ENCODE data around the gene M1AP. TPM values are rescaled to one million over a fixed set of nuclear protein-coding genes. Genes with fewer than 3 reads are reported as not detected.

Gene M1AP
- polyA plus RNA-seq, 1 donor (not counting 4 experiments of a cell fraction or from before 2014, with no cell fraction given): 0.21 TPM

GRCh38 chr2:74620671-74621070, 27.5 kb downstream of the M1AP start:
- H3K4me1 ChIP-seq (ENCODE audit: control insufficient read depth, extremely low read depth, insufficient read depth, low read length): no peaks in the 10 kb centered on the region
- DNase-seq (ENCODE audit: low read depth, low spot score): no peak
- H3K4me2 ChIP-seq (ENCODE audit: control insufficient read depth, extremely low read depth, insufficient read depth, low read depth, low read length): no peak overlapping the region
- TF ChIP-seq EZH2 (IDR thresholded peaks at IDR 0.05; ENCODE audit: low read length) (no peak), CTCF (optimal IDR thresholded peaks at IDR 0.05 in 1 of 3, IDR thresholded peaks at IDR 0.05 in 1 of 3, conservative IDR thresholded peaks at IDR 0.05 in 1 of 3; ENCODE audit: extremely low read depth in 1 of 3, insufficient read depth in 2 of 3, low read length in 3 of 3) (no peak)
- no peak overlapping the region for H3K27ac ChIP-seq (ENCODE audit: control insufficient read depth, insufficient read depth, low read length)
- no peak overlapping the region for H2AFZ ChIP-seq (ENCODE audit: control insufficient read depth, low read length)
- H3K9me3 ChIP-seq (ENCODE audit: control insufficient read depth, low read depth, low read length): no peaks in the 10 kb centered on the region
- peaks cover under 1% of the 10 kb centered on the region for H3K27me3 ChIP-seq (ENCODE audit: control insufficient read depth, extremely low read depth, insufficient read depth, low read length)
- H3K9ac ChIP-seq (ENCODE audit: control insufficient read depth, extremely low read depth, insufficient read depth, low read length): no peak overlapping the region
- H3K36me3 ChIP-seq (ENCODE audit: control insufficient read depth in 2 of 2, extremely low read depth in 1 of 2, insufficient read depth in 2 of 2, low read length in 2 of 2): no peaks in the 10 kb centered on the region
- H3K79me2 ChIP-seq (ENCODE audit: control insufficient read depth, insufficient read depth, low read length): no peaks in the 10 kb centered on the region
- no peaks in the 10 kb centered on the region for H3K9me1 ChIP-seq (ENCODE audit: control insufficient read depth, extremely low read depth, insufficient read depth, low read length)
- FAIRE-seq: no peak
- dilution Hi-C loops (cut with MboI; ENCODE audit: extremely low pct_ligation_motif_present, low sequenced_read_pairs): no loop called here
- H3K4me3 ChIP-seq (ENCODE audit: control insufficient read depth in 2 of 3, extremely low read depth in 1 of 3, insufficient read depth in 2 of 3, low read depth in 1 of 3, low read length in 3 of 3): no peak overlapping the region
- H4K20me1 ChIP-seq (ENCODE audit: control insufficient read depth, extremely low read depth, insufficient read depth, low read length): no peaks in the 10 kb centered on the region

- dilution Hi-C loops (cut with MboI; ENCODE audit: extremely low pct_ligation_motif_present, low sequenced_read_pairs): no loop called here
- H3K9me3 ChIP-seq (ENCODE audit: control insufficient read depth, low read depth, low read length): no peaks in the 10 kb centered on the region
- H3K27ac ChIP-seq (ENCODE audit: control insufficient read depth, insufficient read depth, low read length): no peak overlapping the region
- no peaks in the 10 kb centered on the region for H4K20me1 ChIP-seq (ENCODE audit: control insufficient read depth, extremely low read depth, insufficient read depth, low read length)
- no peaks in the 10 kb centered on the region for H3K79me2 ChIP-seq (ENCODE audit: control insufficient read depth, insufficient read depth, low read length)
- H3K9me1 ChIP-seq (ENCODE audit: control insufficient read depth, extremely low read depth, insufficient read depth, low read length): no peaks in the 10 kb centered on the region
- H3K4me2 ChIP-seq (ENCODE audit: control insufficient read depth, extremely low read depth, insufficient read depth, low read depth, low read length): no peak overlapping the region
- H3K27me3 ChIP-seq (ENCODE audit: control insufficient read depth, extremely low read depth, insufficient read depth, low read length): peaks cover 10% of the 10 kb centered on the region
- no peak overlapping the region for H3K9ac ChIP-seq (ENCODE audit: control insufficient read depth, extremely low read depth, insufficient read depth, low read length)
- H3K4me1 ChIP-seq (ENCODE audit: control insufficient read depth, extremely low read depth, insufficient read depth, low read length): no peaks in the 10 kb centered on the region
- no peak overlapping the region for H3K4me3 ChIP-seq (ENCODE audit: control insufficient read depth in 2 of 3, extremely low read depth in 1 of 3, insufficient read depth in 2 of 3, low read depth in 1 of 3, low read length in 3 of 3)
- H2AFZ ChIP-seq (ENCODE audit: control insufficient read depth, low read length): no peak overlapping the region
- TF ChIP-seq CTCF (optimal IDR thresholded peaks at IDR 0.05 in 1 of 3, IDR thresholded peaks at IDR 0.05 in 1 of 3, conservative IDR thresholded peaks at IDR 0.05 in 1 of 3; ENCODE audit: extremely low read depth in 1 of 3, insufficient read depth in 2 of 3, low read length in 3 of 3) (no peak), EZH2 (IDR thresholded peaks at IDR 0.05; ENCODE audit: low read length) (no peak)
- no peaks in the 10 kb centered on the region for H3K36me3 ChIP-seq (ENCODE audit: control insufficient read depth in 2 of 2, extremely low read depth in 1 of 2, insufficient read depth in 2 of 2, low read length in 2 of 2)
- no peak for DNase-seq (ENCODE audit: low read depth, low spot score)
- FAIRE-seq: no peak
Measured at GRCh38 chr2:74619651-74620297, 28.4 kb downstream of the M1AP start.
